Transverse colon (tissue), 4 donors: ENCODE measurements around the gene MCF2L2. TPM values are rescaled to one million over a fixed set of nuclear protein-coding genes. Genes with fewer than 3 reads are reported as not detected.
"Not testable (repeated sequence)": the region's sequence is repeated elsewhere in the genome, so short reads cannot be mapped to it uniquely, and the experiment has no call there.

ENCODE experiments used
- DNase-seq: peaks from one replicate; pipeline ENCODE4 v3.0.0-alpha.2; 2019
- H3K27ac ChIP-seq, 4 donors: fragments of 200-600 bp; sonication (generic); 2 replicates each; pipeline ENCODE4 v1.5.1; 2016 to 2018; ENCODE audit warnings: inconsistent platforms in 4 of 4
- H3K27me3 ChIP-seq: fragments of 200-600 bp; sonication (generic); 2 replicates; pipeline ENCODE4 v1.5.1; 2017; ENCODE audit warnings: inconsistent platforms
- H3K36me3 ChIP-seq, 4 donors: fragments of 200-600 bp; sonication (generic); 2 replicates each; pipeline ENCODE4 v1.5.1; 2017 to 2019; ENCODE audit warnings: inconsistent platforms in 4 of 4
- H3K4me1 ChIP-seq, 4 donors: fragments of 200-600 bp; sonication (generic); 2 replicates each; pipeline ENCODE4 v1.5.1; 2017 to 2020; ENCODE audit warnings: inconsistent platforms in 4 of 4
- H3K4me3 ChIP-seq, 4 donors: fragments of 200-600 bp; sonication (generic); 1 replicate in 1 of 4; 2 replicates in 3 of 4; pipeline versions ENCODE4 v1.5.1 to v1.6.1; 2017 to 2019; ENCODE audit warnings: inconsistent platforms in 4 of 4
- H3K9me3 ChIP-seq, 2 donors: fragments of 200-600 bp; sonication (generic); 2 replicates each; pipeline ENCODE4 v1.5.1; 2017 to 2019; ENCODE audit warnings: inconsistent platforms in 2 of 2
- EP300 ChIP-seq: sonication (generic); formaldehyde crosslinking; IDR thresholded peaks from one replicate; pipeline ENCODE4 v1.6.1; 2017; ENCODE audit warnings: antibody characterized with exemption, low read depth
- POLR2A ChIP-seq: fragments of 450-650 bp; IDR thresholded peaks from one replicate; pipeline ENCODE4 v1.6.1; 2016; ENCODE audit warnings: antibody characterized with exemption, mild to moderate bottlenecking, moderate library complexity
- POLR2AphosphoS5 ChIP-seq, 3 donors: sonication (generic); formaldehyde crosslinking; IDR thresholded peaks; one replicate each; pipeline ENCODE4 v1.6.1; 2016; ENCODE audit warnings: antibody characterized with exemption in 3 of 3
- WGBS, 2 donors: methylation state at CpG; one replicate each; pipeline ENCODE4 v1.1.5; 2018; ENCODE audit warnings: low coverage in 1 of 2; 5-methylcytosine and 5-hydroxymethylcytosine counted together
- in situ Hi-C, 4 donors: fragments of 200-750 bp; cut with MboI; loops; one replicate each; pipeline versions ENCODE4 v1.15.0 to v1.15.1; 2017; ENCODE audit warnings: low sequenced_read_pairs in 3 of 4, low pct_ligation_motif_present in 1 of 4, low pct_unique_long_range_greater_than_20kb in 1 of 4
- intact Hi-C: fragments of 100-400 bp; cut with DNase I; formaldehyde crosslinking; loops from one replicate; pipeline ENCODE4 v1.15.1; 2023; ENCODE audit warnings: low total_unique reads
- total RNA-seq, 4 donors: library from RNA; depleted of rRNA; stranded (reverse); fragments of >200 nt; gene quantifications; one replicate each; pipeline ENCODE4 v1.1.0, GENCODE V29; 2016
- TF ChIP-seq, protein P1 (sequence below), 5 experiments: fragments of 200-600 bp in 3 of 5; fragments of 450-650 bp in 2 of 5; sonication (generic) in 3 of 5; IDR thresholded peaks; 1 replicate in 2 of 5; 2 replicates in 3 of 5; pipeline ENCODE4 v1.5.1; 2016 to 2017; ENCODE audit warnings: antibody characterized with exemption in 5 of 5, inconsistent platforms in 3 of 5, mild to moderate bottlenecking in 2 of 5, moderate library complexity in 1 of 5

The MCF2L2 gene
- total RNA-seq, 4 donors from 2014 or later, result 0.20 to 3.7 (median 2.0) TPM

DNA sequence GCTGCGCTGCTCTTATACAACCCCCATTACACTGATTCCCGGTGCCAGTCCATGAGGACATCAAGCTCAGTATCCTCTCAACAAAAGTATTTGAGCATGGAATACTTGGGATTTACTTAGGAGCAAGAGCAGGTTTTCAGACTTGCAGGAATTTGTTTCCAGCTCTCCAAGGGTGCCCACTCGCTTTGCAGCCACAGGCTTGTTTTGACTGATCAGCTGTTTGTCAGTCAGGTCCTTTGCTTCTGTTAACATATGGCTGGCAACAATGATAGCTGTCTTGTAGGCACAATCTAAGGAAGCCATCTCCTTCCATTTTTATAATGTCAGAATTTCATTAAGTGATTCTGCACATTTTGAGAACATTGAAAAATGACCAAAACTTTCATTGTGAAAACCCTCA, 38.2 kb upstream of the MCF2L2 start:
- no peak for TF ChIP-seq POLR2AphosphoS5 (IDR thresholded peaks at IDR 0.05)
- no peak for TF ChIP-seq EP300
- Histone ChIP-seq H3K36me3 (no peaks in the 10 kb centered on the region), H3K4me3 (no peak overlapping the region), H3K27me3 (no peaks in the 10 kb centered on the region), H3K4me1 (peaks cover 0 to 9% (median 4%) of the 10 kb centered on the region in 4 donors), H3K27ac (no peak overlapping the region), H3K9me3 (no peaks in the 10 kb centered on the region)
- in situ Hi-C loops, result loop anchor here (5.0 to 10.0 kb wide), 2 partner anchors 298 to 301 kb away; no protein-coding TSS in a partner anchor
- intact Hi-C loops, result no loop called here
- no peak for DNase-seq
- 85 to 100% methylated on average over 1 to 3 of the region's 3 CpGs for WGBS, 2 donors

GRCh38 chr3:183465710-183466109, 37.3 kb upstream of the MCF2L2 start:
- in situ Hi-C loops, result loop anchor here (5.0 to 10.0 kb wide), 2 partner anchors 299 to 302 kb away; no protein-coding TSS in a partner anchor
- H3K27ac ChIP-seq, DNase-seq, H3K9me3 ChIP-seq, intact Hi-C loops, H3K4me1 ChIP-seq, H3K27me3 ChIP-seq, H3K36me3 ChIP-seq, H3K4me3 ChIP-seq: not testable (repeated sequence)
- 81 to 83% methylated on average over 4 to 13 of the region's 13 CpGs for WGBS, 2 donors

GRCh38 chr3:183464480-183464879, 36.1 kb upstream of the MCF2L2 start:
- Histone ChIP-seq H3K27ac (no peak overlapping the region), H3K4me1 (peaks cover 0 to 7% (median 3%) of the 10 kb centered on the region in 4 donors), H3K27me3 (no peaks in the 10 kb centered on the region), H3K9me3 (no peaks in the 10 kb centered on the region), H3K4me3 (no peak overlapping the region), H3K36me3 (no peaks in the 10 kb centered on the region)
- in situ Hi-C loops, result loop anchor here in 2 of 4 donors (10.0 kb wide), 1 partner anchor 300 kb away; no protein-coding TSS in a partner anchor
- DNase-seq, result no peak
- intact Hi-C loops, result no loop called here
- TF ChIP-seq, protein P1, sequence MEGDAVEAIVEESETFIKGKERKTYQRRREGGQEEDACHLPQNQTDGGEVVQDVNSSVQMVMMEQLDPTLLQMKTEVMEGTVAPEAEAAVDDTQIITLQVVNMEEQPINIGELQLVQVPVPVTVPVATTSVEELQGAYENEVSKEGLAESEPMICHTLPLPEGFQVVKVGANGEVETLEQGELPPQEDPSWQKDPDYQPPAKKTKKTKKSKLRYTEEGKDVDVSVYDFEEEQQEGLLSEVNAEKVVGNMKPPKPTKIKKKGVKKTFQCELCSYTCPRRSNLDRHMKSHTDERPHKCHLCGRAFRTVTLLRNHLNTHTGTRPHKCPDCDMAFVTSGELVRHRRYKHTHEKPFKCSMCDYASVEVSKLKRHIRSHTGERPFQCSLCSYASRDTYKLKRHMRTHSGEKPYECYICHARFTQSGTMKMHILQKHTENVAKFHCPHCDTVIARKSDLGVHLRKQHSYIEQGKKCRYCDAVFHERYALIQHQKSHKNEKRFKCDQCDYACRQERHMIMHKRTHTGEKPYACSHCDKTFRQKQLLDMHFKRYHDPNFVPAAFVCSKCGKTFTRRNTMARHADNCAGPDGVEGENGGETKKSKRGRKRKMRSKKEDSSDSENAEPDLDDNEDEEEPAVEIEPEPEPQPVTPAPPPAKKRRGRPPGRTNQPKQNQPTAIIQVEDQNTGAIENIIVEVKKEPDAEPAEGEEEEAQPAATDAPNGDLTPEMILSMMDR (IDR thresholded peaks at IDR 0.05), result no peak
- TF ChIP-seq EP300, result no peak
- TF ChIP-seq POLR2A, result no peak
- no peak for TF ChIP-seq POLR2AphosphoS5 (IDR thresholded peaks at IDR 0.05)
- 60 to 80% methylated on average over 2 of the region's 2 CpGs for WGBS, 2 donors

- no peaks in the 10 kb centered on the region for H3K4me1 ChIP-seq
- H3K27me3 ChIP-seq, result no peaks in the 10 kb centered on the region
- H3K9me3 ChIP-seq, result no peaks in the 10 kb centered on the region
- 80 to 95% methylated on average over 3 to 7 of the region's 7 CpGs for WGBS, 2 donors
- intact Hi-C loops, result no loop called here
- no peak for DNase-seq
- in situ Hi-C loops, result loop anchor here in 2 of 4 donors (10.0 kb wide), 1 partner anchor 304 kb away; no protein-coding TSS in a partner anchor
- H3K4me3 ChIP-seq, result no peak overlapping the region
- no peak overlapping the region for H3K27ac ChIP-seq
- no peaks in the 10 kb centered on the region for H3K36me3 ChIP-seq
- TF ChIP-seq, protein P1 (IDR thresholded peaks at IDR 0.05), result no peak
These were observed 31.9 kb upstream of the MCF2L2 start for GRCh38 chr3:183460081-183461055.

GRCh38 chr3:183455089-183455488, 26.7 kb upstream of the MCF2L2 start:
- Histone ChIP-seq H3K4me3 (no peak overlapping the region), H3K4me1 (no peaks in the 10 kb centered on the region), H3K36me3 (no peaks in the 10 kb centered on the region), H3K27ac (no peak overlapping the region), H3K9me3 (no peaks in the 10 kb centered on the region), H3K27me3 (no peaks in the 10 kb centered on the region)
- in situ Hi-C loops (no loop called here), intact Hi-C loops (no loop called here)
- WGBS, 2 donors, result 76 to 86% methylated on average over 4 to 5 of the region's 5 CpGs
- TF ChIP-seq, protein P1 (IDR thresholded peaks at IDR 0.05), result no peak
- TF ChIP-seq POLR2A (no peak), EP300 (no peak), POLR2AphosphoS5 (IDR thresholded peaks at IDR 0.05) (no peak)
- no peak for DNase-seq
